Chondrocyte (in vitro differentiated cells): ENCODE measurements around the gene CATSPERD. TPM values are rescaled to one million over a fixed set of nuclear protein-coding genes. Genes with fewer than 3 reads are reported as not detected.

ENCODE experiments used
- DNase-seq: peaks from one replicate; pipeline ENCODE4 v3.0.0; 2021; ENCODE audit warnings: mixed read lengths, low spot score
- H3K27ac Mint-ChIP-seq: one replicate; pipeline ENCODE4 v1.8.0; 2021; ENCODE audit warnings: mild to moderate bottlenecking, moderate library complexity, mixed read lengths; ENCODE audit not compliant: unreplicated experiment
- H3K27me3 Mint-ChIP-seq: 2 replicates; pipeline ENCODE4 v1.8.0; 2021; ENCODE audit warnings: low read depth, mixed read lengths
- H3K36me3 Mint-ChIP-seq: 2 replicates; pipeline ENCODE4 v1.8.0; 2021; ENCODE audit warnings: low read depth, mixed read lengths
- H3K4me1 Mint-ChIP-seq: 2 replicates; pipeline ENCODE4 v1.8.0; 2021; ENCODE audit warnings: low read depth, mild to moderate bottlenecking, mixed read lengths
- H3K4me3 Mint-ChIP-seq: one replicate; pipeline ENCODE4 v1.8.0; 2021; ENCODE audit warnings: mild to moderate bottlenecking, moderate library complexity, mixed read lengths; ENCODE audit not compliant: unreplicated experiment
- H3K9me3 Mint-ChIP-seq: 2 replicates; pipeline ENCODE4 v1.8.0; 2021; ENCODE audit warnings: low read depth, mixed read lengths
- total RNA-seq: library from RNA; stranded (reverse); gene quantifications from 3 replicates; pipeline ENCODE4 v1.2.1, GENCODE V29; 2021
- TF ChIP-seq, protein P1 (sequence below): fragments of 200-600 bp; sonication (generic); IDR thresholded peaks from 2 replicates; pipeline ENCODE4 v1.5.0; 2021; ENCODE audit warnings: antibody characterized with exemption, mild to moderate bottlenecking, moderate library complexity

CATSPERD gene
- total RNA-seq, 1 donor from 2014 or later: not detected

DNA sequence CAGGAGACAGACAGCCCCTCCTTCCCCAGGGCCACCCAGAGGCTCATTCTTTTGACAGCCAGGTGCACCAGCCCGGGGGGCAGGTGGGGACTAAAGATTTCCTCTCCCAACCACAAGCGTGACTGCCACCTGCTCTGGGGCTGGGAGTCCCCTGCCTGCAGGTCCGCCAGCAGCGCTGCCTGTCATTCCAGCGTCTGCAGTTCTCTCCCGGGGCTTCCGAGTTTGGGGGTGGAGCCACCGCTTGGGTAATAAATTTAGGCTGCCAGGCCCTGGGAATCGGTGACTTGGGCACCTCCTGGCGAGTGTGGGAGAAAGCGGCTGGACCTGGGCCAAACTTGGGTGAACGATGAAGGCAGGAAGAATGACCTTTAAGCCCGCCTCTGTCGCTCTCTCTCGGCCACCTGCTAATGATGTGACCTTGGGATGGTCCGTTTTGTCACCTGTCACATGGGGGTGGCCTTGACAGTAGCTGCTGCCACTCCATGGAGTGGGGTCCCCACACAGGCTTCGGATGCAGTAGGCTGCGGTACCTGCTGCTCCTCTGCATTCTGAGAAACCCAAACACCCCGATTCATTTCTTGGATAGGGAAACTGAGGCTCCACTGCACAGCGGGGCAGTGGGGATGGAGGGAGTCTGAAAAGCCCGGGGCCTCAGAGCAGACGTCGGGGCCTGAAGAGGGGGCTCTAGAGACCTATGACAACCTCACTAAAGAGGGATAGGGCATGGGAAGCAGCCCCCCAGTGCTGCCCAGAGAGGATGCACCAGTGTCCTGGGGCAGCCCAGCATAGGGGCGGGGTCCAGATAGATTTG is 106.3 kb downstream of the CATSPERD start:
- no peaks in the 10 kb centered on the region for H3K27me3 Mint-ChIP-seq
- TF ChIP-seq, protein P1, sequence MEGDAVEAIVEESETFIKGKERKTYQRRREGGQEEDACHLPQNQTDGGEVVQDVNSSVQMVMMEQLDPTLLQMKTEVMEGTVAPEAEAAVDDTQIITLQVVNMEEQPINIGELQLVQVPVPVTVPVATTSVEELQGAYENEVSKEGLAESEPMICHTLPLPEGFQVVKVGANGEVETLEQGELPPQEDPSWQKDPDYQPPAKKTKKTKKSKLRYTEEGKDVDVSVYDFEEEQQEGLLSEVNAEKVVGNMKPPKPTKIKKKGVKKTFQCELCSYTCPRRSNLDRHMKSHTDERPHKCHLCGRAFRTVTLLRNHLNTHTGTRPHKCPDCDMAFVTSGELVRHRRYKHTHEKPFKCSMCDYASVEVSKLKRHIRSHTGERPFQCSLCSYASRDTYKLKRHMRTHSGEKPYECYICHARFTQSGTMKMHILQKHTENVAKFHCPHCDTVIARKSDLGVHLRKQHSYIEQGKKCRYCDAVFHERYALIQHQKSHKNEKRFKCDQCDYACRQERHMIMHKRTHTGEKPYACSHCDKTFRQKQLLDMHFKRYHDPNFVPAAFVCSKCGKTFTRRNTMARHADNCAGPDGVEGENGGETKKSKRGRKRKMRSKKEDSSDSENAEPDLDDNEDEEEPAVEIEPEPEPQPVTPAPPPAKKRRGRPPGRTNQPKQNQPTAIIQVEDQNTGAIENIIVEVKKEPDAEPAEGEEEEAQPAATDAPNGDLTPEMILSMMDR: peak; percentile 39
- no peaks in the 10 kb centered on the region for H3K36me3 Mint-ChIP-seq
- peak overlapping the region; percentile 45 for H3K27ac Mint-ChIP-seq
- H3K4me3 Mint-ChIP-seq: peak overlapping the region; percentile 99
- no peaks in the 10 kb centered on the region for H3K9me3 Mint-ChIP-seq
- peaks cover 17% of the 10 kb centered on the region for H3K4me1 Mint-ChIP-seq
- DNase-seq: no peak

DNA sequence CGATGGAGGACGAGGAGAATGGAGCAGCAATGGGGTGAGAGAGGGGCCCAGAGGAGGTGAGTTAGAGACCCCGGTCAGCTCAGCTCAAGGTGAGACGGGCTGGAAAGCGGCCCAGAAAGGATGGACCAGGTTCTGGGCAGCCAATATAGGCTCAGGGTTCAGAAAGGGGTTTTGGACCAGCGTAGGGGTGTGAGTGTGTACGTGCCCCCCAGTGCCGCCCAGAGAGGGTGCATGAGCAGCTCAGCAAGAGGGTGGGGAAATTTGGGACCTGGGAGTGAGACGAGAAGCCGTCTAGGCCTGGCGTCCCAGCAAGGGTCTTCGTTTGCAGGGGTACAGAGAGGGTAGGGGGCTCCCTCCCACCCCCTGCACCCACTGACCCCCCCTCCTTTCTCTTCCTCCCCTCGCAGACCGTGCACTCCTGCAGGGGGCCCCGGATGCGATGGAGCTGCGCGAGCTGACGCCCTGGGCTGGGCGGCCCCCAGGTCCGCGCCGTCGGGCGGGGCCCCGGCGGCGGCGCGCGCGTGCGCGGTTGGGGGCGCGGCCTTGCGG is 107.0 kb downstream of the CATSPERD start:
- Mint-ChIP-seq H3K27me3 (no peaks in the 10 kb centered on the region), H3K9me3 (no peaks in the 10 kb centered on the region), H3K27ac (peak overlapping the region; percentile 45), H3K36me3 (no peaks in the 10 kb centered on the region), H3K4me3 (peak overlapping the region; percentile 99), H3K4me1 (peaks cover 17% of the 10 kb centered on the region)
- DNase-seq: no peak
- TF ChIP-seq, protein P1: peak; percentile 1

DNA sequence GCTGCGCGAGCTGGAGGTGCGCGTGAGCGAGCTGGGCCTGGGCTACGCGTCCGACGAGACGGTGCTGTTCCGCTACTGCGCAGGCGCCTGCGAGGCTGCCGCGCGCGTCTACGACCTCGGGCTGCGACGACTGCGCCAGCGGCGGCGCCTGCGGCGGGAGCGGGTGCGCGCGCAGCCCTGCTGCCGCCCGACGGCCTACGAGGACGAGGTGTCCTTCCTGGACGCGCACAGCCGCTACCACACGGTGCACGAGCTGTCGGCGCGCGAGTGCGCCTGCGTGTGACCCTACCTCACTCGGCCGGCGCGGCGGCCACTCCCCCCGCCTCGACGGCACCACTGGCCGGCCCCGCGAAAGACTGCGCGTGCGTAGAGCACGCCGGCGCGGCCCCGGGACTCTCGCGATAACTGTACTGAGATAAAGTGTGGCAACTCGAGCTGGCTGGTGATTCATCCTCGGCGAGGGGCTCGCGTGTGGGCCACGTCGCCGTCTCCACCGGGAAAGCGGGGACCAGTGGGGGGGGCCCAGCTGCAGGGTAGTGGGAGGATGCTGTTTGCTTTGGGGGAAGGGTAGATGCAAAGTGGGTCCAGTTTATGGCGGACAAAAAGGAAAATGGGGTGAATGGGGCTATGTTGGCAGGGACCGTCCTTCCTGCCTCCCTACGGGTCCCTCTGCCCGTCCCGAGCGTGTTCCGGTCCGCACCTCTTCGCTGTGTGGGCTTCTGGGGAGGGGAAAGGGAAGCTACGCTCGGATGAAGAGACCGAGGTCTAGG is 107.6 kb downstream of the CATSPERD start:
- H3K4me1 Mint-ChIP-seq: peaks cover 17% of the 10 kb centered on the region
- H3K27ac Mint-ChIP-seq: peak overlapping the region; percentile 100
- H3K4me3 Mint-ChIP-seq: peak overlapping the region; percentile 99
- no peaks in the 10 kb centered on the region for H3K36me3 Mint-ChIP-seq
- no peaks in the 10 kb centered on the region for H3K9me3 Mint-ChIP-seq
- TF ChIP-seq, protein P1: peak; percentile 5
- H3K27me3 Mint-ChIP-seq: no peaks in the 10 kb centered on the region
- no peak for DNase-seq

Other genes starting within 250 kb of the CATSPERD start
- 1.7 to 17.0 TPM (median 2.0 TPM) in 3 replicates for gene TINCR, start 152.7 kb upstream of the CATSPERD start, total RNA-seq
- gene SAFB2, start 97.9 kb upstream of the CATSPERD start, total RNA-seq: 48.2 to 62.7 TPM (median 49.2 TPM) in 3 replicates
- 56.6 to 77.1 TPM (median 58.3 TPM) in 3 replicates for gene SAFB, start 97.6 kb upstream of the CATSPERD start, total RNA-seq
- gene MICOS13, start 40.1 kb upstream of the CATSPERD start, total RNA-seq: 61.0 to 66.6 TPM (median 65.3 TPM) in 3 replicates
- gene HSD11B1L, start 39.6 kb upstream of the CATSPERD start, total RNA-seq: 7.2 to 9.9 TPM (median 9.9 TPM) in 3 replicates
- gene RPL36, start 30.3 kb upstream of the CATSPERD start, total RNA-seq: 537 to 578 TPM (median 548 TPM) in 3 replicates
- gene LONP1, start 491 bp upstream of the CATSPERD start, total RNA-seq: 59.1 to 116 TPM (median 116 TPM) in 3 replicates
- 1.2 to 1.4 TPM (median 1.3 TPM) in 3 replicates for gene PRR22, start 64.1 kb downstream of the CATSPERD start, total RNA-seq
- gene DUS3L, start 70.5 kb downstream of the CATSPERD start, total RNA-seq: 14.8 to 19.4 TPM (median 18.4 TPM) in 3 replicates
- 0.54 to 0.77 TPM in 2 of 3 replicates, not detected in the other for gene NRTN, start 84.4 kb downstream of the CATSPERD start, total RNA-seq
- not detected in 3 replicates for gene FUT6, start 119.1 kb downstream of the CATSPERD start, total RNA-seq
- gene FUT3, start 130.8 kb downstream of the CATSPERD start, total RNA-seq: not detected in 3 replicates
- not detected in 3 replicates for gene FUT5, start 149.9 kb downstream of the CATSPERD start, total RNA-seq
- 202 to 224 TPM (median 204 TPM) in 3 replicates for gene NDUFA11, start 183.2 kb downstream of the CATSPERD start, total RNA-seq
- 5.6 to 6.5 TPM (median 6.1 TPM) in 3 replicates for gene VMAC, start 184.2 kb downstream of the CATSPERD start, total RNA-seq
- gene CAPS, start 193.6 kb downstream of the CATSPERD start, total RNA-seq: 7.2 to 11.9 TPM (median 10.5 TPM) in 3 replicates